NCI-H1417 (cell line): ENCODE results near the gene LPP.
"Not testable (repeated sequence)": the region's sequence is repeated elsewhere in the genome, so short reads cannot be mapped to it uniquely, and the experiment has no call there.

Source experiments
- DNase-seq, 3 experiments: peaks; one replicate each; lab custom pipeline; 2025; lab: John Stamatoyannopoulos, UW

The LPP gene, protein sequence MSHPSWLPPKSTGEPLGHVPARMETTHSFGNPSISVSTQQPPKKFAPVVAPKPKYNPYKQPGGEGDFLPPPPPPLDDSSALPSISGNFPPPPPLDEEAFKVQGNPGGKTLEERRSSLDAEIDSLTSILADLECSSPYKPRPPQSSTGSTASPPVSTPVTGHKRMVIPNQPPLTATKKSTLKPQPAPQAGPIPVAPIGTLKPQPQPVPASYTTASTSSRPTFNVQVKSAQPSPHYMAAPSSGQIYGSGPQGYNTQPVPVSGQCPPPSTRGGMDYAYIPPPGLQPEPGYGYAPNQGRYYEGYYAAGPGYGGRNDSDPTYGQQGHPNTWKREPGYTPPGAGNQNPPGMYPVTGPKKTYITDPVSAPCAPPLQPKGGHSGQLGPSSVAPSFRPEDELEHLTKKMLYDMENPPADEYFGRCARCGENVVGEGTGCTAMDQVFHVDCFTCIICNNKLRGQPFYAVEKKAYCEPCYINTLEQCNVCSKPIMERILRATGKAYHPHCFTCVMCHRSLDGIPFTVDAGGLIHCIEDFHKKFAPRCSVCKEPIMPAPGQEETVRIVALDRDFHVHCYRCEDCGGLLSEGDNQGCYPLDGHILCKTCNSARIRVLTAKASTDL

DNA sequence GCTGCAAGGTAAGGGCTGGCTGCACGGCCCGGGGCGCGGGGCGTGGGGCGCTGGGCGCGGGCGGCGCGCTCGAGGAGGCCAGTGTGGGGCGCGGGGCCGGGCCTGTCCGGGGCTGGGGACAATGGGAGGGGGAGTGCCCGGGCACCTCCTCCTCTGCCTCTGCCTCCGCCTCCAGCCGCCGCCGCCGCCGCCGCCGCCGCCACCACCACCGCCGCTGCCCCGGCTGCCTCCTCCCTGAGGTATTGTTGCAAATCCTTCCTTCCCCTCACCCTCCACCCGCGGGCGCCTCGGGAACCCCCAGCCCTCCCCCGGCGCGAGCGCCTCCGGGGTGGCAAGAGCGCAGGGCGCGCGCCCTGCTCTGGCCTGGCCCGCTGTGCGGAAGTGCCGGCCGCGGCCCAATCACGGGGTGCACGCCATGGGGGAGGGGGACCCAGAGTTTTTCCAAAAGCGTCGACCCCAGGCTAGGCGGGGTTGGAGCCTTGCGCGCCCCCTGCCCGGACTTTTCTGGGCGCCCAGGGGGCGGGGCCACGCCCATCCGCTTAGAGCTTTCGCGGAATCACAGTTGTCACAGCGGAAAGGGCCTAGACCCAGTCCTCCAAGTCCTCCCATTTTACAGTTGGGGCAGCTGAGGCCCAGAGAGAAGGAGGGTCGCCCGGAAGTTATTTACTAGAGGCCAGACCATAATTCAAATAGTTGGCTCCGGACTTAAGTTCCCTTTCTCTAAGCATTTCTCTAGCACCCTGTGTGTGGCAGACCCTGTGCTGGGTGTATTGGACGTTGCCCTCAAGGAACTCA, at the start of gene LPP:
LPP (plus strand) TSS at position 144 of the 795 bp plus-strand sequence. CDS start 251,964 bp downstream, outside the sequence.
- peak in 2 of 3 experiments; percentile 78 to 81 for DNase-seq

DNA sequence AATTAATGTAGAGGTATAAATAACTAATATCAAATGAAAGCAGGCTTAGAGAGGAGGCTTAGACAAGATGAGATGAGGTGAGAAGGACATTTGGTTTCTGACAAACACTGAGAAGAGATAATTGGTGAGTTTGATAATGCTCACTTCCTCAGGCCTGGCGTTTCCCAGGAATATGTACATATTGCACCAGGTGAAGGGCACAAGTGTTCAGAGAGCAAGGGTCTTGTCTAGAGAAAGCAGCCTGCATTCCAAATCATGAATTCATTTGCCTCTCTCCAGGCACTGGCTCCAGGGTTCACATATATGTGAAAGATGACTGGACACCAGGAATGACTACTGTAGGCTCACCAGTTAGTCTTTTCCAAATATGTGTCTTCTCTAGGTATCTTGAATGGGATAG, 48.0 kb upstream of the LPP start:
- no peak for DNase-seq

GRCh38 chr3:188106454-188106853, 47.5 kb upstream of the LPP start:
- DNase-seq, result no peak

DNA sequence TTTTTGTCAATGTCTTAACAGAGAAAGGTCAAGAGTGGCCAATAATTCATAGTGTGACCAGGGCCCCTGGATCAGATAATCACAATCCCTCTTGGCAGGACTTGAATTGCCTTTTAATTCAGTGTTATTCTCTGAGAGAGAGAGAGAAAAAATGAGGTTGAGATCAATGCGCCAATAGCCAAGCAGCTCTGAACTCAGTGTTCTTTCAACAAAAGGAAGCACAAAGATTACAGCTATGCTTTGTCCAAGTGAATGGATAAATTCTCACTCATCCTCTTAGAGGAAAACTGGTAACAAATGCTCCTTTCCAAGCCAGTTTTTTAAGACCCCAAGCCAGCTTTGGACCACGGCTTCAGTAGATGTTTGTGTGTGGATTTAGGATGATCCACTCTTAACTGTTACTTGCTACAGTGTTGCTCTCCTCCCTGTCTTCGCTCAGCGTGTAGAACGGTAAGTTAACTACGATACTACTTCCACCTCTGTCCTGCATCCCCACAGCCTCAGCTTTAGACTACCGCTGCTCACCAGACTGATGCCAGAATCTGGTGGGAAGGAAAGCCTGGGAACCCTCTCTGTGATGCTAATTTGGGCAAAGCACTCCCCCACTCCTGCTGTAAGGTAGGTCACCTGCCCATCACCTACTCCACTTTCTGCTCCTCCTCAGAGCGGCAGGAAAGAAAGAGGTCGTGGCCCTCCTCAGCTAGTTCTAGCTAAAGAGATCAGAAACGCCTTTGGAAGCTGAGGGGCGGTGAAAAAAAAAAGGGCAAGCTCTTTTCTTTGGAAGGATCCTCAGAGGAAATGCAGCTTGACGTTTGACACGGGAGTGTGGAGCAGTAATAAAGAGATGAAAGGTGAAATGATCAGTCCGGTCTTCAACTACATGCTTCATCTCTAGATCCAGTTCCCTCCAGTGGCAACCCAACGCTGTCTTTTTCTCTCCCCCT, 46.8 kb upstream of the LPP start:
- DNase-seq, result no peak

DNA sequence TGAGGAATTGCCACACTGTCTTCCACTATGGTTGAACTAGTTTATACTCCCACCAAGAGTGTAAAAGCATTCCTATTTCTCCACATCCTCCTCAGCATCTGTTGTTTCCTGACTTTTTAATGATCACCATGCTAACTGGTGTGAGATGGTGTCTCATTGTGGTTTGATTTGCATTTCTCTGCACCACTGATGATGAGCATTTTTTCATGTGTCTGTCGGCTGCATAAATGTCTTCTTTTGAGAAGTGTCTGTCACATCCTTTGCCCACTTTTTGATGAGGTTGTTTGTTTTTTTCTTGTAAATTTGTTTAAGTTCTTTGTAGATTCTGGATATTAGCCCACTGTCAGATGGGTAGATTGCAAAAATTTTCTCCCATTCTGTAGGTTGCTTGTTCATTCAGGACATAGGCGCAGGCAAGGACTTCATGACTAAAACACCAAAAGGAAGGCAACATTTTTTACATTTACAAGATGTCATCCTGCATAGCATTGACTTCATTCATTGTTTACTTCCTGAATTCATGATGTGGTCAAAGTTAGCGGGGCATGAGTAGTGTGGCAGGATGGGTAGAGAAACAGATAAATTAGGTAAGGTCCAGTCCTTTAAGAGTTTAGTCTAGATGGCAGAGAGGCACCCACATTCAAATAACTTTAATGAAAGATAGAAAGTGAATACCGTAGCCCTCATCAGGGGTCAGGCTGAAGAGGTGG, 45.1 kb upstream of the LPP start:
- no peak for DNase-seq

- DNase-seq, result no peak
These were observed 42.9 kb upstream of the LPP start for GRCh38 chr3:188111002-188111584.

GRCh38 chr3:188113756-188114155, 40.2 kb upstream of the LPP start:
- DNase-seq, result no peak

DNA sequence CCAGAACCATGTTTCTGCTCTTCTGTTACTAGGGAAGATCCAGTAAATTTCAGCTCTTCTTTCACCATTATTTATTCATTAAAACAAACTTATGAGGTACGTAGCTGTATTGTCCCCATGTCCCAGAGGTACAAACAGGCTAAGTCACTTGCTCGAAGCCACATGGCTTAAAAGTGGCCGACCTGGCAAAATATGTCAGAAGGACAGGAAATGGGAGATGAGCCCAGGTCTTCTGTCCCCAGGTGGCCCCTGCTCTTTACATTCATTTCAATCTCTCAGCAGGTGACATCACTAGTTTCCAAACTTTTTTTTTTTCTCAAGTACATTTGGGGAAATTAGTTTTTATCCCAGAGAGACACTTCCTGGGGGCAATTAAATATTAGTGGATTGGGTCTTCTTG, 34.1 kb upstream of the LPP start:
- no peak for DNase-seq

DNA sequence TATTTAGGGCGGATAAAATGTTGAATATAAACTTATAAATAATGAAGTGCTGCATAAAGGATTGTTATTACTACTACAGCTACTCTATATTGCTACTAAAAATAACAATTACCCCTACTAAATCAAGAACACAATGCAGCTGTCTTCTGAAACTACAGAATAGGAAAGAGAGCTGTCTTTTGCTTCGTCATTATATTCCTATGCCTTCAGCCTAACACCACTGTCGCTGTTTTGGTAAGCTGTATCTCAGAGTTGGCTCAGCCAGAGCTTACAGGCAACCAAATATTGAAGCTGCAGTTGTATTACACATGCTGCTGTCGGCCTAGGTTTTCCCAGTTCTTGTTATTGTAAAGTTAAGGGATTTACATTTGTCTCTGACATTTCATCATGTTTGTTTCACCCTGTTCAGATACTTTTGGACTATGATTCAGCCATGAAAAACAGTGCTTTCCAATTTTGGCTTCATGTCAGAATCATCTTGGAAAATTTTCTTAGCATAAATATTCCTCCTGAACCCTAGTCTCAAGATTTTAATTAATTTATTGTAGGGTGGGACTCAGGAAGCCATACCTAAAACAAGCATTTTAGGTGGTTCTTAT, 31.3 kb upstream of the LPP start:
- no peak for DNase-seq

DNA sequence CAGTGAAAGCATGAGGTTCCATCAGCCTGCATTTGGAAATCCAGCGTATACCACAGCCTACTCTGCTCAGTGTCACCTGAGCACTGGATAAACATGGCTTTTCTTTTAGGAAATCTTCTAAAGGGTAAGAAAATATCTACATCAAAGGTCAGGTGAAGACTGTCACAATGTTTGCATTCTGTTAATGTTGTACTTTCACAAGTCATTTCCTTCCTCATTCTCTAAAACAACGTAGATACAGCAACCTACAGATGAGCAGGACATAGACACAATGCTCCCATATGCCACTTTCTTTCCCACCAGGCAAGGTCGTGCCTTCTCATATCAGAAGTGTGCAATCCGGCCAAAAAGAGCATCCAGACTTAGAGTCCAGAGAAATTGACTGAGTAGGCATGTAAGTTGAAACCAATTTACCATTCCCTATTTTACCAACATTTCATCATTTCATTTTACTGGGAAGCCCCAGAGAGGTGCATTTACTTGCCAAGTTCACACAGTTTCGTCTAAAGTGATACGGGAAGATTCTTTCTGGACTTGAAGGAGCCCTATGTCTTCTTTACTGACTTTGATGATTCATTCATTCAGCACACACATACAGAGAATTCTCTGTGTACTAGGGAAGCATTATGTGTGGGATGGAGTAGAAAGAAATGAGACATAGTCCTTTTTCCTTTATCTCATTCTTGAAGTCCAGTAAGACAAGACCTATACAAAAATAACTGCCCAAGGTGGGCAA, 30.6 kb upstream of the LPP start:
- no peak for DNase-seq

- no peak for DNase-seq
These were observed 29.8 kb upstream of the LPP start for GRCh38 chr3:188124184-188124583.

- no peak for DNase-seq
These were observed 28.9 kb upstream of the LPP start for GRCh38 chr3:188125076-188125475.

DNA sequence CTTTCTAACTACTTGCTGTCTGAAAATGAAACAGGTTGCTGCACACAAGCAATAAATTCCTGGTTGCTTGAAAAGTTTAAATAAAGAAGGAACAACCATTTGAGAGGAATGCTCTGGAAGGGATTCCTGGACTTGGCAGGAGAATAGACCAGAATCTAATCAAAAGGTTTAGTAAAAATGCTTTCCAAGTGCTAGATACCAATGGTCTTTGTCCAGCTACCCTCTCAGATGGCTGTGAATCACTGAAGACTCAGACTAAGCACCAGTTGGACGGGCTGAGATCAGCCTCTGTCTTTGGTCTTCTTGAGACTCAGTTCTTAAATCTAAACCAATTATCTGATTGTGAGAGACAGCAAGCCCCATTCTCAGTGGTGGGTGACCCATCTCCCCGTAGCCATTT, 27.7 kb upstream of the LPP start:
- DNase-seq, result no peak

- DNase-seq, result no peak
These were observed 27.0 kb upstream of the LPP start for GRCh38 chr3:188126934-188127333.

DNA sequence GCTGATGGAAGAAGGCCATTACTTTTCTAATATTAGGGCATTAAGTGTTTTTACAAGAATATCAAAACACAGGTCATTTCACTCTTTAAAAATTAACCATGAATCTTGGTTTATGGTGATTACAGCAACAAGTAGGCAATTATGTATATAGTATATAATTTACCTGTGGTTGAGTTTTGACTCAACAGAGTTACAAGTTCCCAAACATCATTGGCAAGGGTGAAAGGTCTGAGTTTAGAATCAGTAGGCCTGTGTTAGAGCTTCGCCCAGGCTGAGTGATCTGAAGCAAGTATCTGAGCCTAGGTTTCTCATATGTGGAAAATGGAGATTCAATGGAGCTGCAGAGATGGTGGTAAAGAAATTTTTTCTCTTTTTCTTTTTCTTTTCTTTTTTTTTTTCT, 25.1 kb upstream of the LPP start:
- DNase-seq, result no peak

DNA sequence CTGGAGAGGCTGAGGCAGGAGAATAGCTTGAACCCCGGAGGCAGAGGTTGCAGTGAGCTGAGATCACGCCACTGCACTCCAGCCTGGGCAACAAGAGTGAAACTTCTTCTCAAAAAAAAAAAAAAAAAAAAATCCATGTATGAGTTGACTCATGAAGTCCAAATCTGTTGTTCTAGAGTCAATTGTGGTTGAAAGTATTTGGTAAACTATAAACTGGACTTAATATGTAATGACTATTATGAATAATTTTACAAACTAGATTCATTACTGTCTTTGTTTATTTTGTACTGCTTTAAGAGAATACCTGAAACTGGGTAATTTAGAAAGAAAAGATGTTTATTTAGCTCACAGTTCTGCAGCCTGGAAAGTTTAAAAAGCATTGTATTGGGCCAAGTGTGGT, 22.9 kb upstream of the LPP start:
- not testable (repeated sequence) for DNase-seq

DNA sequence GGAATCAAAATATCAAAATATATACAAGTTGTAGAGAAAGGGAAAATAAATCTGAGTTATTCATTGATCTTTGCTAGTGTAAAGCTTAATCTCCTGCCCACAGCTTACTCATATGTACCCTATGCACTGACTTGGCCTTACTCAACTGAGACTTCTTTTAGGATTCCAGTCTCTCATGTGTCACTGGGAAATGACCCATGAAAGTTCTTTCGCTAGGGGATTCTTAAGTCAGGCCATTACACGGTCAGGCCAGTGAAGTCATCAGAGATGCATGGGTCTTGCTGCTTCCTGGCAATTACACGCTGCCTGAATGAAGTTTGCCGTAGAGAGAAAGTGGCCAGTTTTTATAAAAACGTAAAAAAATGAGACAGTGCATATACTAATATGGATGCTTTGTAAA, 20.7 kb upstream of the LPP start:
- DNase-seq, result no peak

GRCh38 chr3:188133646-188134045, 20.3 kb upstream of the LPP start:
- DNase-seq, result no peak

- no peak for DNase-seq
These were observed 19.9 kb upstream of the LPP start for GRCh38 chr3:188134079-188134478.

GRCh38 chr3:188134856-188135255, 19.1 kb upstream of the LPP start:
- no peak for DNase-seq
